ENCODE data around the gene FARSA.
"Not testable (repeated sequence)": the region's sequence is repeated elsewhere in the genome, so short reads cannot be mapped to it uniquely, and the experiment has no call there.

The FARSA gene

DNA sequence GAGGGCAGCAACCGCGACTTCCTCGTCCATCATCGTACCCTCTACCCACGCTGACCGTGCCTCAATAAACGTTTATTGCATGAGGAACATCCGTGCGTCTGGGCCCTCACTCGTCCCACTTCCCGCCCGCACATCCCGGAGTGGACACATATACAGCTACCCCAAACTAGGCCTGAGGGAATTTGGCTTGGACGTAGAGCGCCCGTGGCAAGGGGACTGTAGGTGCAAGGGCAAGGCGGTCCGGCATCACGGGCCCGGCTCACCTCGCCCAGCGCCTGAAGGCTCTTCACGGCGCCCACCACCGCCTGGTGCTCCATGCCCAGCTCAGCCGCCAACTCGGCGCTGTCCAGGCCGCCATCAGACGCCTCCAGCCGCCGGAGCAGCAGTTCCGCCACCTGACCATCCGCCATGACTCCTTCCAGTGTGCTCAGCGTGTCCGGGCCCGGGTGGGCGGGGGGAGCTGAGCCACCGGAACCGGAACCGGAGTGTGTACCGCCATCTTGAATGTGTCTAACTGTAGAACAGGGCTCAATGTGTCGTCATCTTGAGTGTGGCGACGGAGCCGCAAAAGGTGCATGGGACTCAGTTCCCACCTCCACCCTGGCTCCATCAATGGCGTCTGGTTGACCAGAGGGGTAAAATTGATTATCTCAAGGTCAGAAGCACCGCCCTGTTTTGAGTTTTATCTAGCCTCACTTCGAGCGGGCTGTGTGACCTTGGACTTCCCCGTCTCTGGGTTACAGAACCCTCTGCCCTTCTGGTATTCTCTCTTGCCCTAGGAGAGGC lies at the start of gene FARSA:
TSS of gene FARSA (minus strand) at position 425 of the 786 bp plus-strand sequence. CDS start at position 410, 15 bp downstream.
- peak; percentile 78 to 81 for DNase-seq

DNA sequence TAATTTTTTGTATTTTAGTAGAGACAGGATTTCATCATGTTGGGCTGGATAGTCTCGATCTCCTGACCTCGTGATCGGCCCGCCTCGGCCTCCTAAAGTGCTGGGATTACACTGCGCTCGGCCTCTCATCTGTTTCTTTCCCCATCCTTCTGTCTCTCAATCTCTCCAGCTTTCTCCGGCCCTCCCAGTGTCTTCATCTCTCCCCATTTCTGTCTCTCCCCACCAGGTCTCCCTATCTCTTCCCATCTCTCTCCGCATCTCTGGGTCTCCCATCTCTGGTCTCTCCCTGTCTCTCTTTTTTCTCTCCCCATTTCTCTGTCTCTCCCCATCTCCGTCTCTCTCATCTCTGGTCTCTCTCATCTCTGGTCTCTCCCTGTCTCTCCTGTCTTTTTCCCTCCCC lies 49.6 kb upstream of the FARSA start:
- no peak for DNase-seq

DNA sequence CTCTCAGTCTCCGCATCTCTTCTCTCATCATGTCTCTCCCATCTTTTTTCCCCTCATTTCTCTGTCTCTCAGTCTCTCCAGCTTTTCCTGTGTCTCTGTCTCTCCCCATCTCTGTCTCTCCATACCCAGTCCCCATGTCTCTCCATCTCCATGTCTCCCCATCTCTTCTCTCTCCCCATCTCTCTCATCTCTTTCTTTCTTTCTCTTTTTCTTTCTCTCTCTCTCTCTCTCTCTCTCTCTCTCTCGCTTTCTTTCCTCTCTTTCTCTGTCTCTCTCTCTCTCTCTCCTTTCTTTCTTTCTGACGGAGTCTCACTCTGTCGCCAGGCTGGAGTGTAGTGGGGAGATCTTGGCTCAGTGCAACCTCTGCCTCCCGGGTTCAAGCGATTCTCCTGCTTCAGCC lies 49.1 kb upstream of the FARSA start:
- DNase-seq = no peak

DNA sequence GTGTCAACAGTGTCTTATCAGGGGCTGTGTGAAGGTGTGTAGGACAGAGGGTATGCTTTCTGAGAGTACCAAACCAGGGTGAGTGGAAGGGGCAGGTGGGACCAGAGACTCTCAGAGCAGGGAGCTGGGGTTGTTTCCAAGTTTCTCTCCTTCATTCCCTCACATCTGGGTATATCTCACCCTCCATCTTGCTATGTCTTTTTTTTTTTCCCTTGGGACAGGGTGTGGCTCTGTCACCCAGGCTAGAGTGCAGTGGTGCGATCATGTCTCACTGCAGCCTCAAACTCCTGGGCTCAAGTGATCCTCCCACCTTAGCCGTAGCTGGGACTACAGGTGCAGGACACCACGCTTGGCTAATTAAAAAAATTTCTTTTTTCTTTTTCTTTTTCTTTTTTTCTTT lies 46.5 kb upstream of the FARSA start:
- DNase-seq = no peak

DNA sequence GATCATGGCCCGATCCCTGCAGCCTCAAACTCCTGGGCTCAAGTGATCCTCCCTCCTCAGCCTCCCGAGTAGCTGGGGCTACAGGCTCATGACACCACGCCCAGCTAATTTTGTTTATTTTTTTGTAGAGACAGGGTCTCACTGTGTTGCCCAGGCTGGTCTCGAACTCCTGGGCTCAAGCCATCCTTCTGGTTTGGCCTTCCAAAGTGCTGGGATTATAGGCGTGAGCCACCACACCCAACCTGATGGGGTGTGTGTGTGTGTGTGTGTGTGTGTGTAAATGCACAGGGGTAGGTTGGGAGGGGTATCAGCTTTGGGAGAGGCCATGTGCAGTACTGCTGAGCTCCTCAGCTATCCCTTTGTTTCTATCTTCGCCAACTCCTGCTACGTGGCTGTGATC lies 42.6 kb upstream of the FARSA start:
- not testable (repeated sequence) for DNase-seq

DNA sequence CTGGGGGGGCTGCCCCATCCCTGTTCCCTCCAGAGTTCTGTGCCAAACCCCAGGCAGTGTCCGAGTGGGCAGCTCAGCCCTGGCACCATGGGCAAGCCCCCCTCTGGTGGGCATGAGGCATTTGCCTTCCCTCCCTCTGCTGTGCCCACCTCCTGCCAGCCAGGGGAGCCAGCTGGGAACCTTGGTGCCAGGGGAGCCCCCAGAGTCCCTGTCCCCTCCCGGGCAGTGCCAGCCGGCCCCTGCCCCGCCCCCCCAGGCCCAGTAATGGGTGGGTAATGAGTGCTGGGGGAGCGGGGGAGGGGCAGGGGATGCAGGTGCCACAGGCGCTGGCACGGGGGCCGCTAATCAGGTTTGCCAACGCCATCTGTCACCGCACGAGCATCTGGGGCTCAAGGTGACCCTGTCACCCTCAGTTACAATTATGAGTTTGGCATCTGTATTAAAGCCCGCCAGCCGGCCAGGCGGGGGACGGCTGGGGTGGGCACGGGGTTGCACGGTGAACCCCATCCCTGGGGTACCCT lies 41.8 kb upstream of the FARSA start:
- no peak for DNase-seq

DNA sequence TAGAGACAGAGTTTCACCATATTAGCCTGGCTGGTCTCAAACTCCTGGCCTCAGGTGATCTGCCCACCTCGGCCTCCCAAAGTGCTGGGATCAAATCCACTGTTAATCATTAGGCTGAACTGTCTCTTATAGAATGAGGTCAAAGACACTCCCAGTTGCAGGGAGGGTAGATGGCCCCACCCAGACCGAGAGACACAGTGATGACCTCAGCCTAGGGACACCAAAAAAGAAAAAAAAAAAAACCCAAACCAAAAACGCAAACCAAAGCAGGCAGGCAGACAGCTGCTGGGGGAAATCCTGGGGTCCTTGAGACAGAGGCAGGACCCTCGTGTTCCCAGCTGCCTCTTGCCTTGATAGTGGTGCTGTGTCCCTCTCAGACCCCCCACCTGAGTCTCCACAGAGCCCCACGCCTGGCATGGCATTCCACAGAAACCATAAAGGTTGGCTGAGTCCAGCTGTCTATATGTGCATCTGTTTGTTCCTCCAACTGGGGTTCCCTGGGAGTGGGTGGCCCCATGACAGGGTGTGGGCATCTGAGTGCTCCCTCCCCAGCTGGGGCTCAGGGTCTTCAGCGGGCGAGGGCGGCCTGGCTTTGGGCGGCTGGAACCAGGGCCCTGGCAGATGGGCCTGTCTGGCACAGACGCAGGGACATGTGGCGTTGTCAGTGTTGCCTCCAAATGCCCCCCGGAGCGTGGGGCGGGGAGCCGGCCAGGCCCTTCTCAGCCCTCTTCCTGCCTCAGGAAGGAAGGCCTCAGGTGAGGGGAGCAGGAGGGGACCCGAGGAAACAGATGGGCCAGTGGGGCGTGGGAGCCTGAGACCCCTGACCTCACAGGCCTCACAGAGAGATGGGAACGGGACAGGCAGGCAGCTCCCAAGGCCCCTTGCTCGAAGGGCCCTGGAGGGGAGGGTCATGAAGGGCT lies 41.0 kb upstream of the FARSA start:
- no peak for DNase-seq

DNA sequence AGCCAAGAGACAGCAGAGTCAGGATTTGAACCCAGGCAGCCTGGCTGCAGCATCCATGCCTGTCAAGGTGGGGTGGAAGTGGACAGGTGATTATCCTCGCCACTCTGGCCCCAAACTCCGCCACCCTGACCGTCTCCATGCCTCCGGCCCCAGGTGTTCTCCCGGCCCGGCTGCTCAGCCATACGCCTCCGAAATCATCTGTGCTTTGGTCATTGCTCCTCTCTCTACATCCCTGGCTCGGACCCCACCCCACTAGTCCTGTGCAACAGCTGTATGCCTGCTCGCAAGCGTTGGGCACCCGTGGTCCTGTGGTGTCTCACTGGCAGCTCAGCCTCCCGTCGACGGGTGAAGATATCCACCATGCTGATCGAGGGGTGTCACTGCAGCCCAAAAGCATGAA lies 39.7 kb upstream of the FARSA start:
- no peak for DNase-seq

DNA sequence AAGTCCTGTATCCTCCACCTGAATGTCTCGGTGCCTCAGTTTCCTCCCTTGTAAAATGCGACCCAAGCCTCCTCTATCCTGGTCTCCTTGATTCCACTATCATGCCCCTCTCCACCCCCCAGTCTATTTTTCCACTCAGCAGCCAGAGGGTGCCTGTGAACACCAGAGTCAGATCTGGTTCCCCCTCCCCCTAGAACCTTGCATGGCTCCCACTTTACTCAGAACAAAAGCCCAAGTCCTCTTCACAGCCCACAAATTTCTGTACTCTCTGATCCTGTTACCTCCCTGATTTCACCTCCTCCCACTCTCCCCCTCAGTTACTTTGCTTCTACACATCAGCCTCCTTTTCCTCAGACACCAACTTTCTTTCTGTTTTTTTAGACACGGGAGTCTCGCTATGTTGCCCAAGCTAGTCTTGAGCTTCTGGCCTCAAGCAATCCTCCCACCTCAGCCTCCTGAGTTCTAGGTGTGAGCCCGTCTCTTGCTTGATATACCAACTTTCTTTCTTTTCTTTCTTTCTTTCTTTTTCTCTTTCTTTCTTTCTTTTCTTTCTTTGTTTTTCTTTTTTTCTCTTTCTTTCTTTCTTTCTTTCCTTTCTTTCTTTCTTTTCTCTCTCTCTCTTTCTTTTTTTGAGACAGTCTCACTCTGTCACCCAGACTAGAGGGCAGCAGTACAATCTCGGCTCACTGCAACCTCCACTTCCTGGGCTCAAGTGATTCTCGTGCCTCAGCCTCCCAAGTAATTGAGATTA lies 36.7 kb upstream of the FARSA start:
- DNase-seq = no peak

DNA sequence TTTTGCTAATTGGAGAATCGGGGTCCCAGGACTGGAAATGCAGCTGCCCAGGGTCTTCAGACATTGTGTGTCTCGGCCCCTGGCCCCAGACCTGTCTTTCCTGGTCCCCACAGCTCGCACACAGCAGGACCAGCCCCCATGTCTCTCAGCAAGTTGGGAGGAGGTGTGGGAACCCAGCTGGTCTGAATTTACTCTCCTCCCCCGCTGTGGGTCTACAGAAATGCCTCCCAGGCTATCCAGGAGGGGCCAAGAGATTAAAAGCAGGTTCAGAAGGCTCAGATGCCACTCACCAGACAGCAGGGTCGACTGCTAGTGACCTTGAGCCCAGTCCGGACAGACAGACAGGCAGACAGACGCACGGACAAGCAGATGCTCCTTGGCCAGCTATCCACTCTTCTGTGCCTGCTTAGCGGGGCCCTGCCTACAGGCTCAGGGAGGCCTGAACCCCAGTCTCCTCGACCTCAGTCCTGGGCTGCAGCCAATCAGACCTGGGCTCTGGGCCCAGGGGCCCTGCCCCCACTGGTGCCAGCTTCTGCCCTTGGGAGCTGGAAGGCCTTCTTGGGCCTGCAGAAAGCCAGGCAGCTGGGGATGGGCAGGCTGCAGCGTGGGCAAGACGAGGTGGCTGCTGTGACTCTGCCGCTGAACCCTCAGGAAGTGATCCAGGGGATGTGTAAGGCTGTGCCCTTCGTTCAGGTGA lies 35.9 kb upstream of the FARSA start, which contains the start of gene DAND5:
TSS of gene DAND5 (plus strand) at position 285 of the 697 bp plus-strand sequence. CDS start at position 370, 85 bp downstream.
- no peak for DNase-seq

DNA sequence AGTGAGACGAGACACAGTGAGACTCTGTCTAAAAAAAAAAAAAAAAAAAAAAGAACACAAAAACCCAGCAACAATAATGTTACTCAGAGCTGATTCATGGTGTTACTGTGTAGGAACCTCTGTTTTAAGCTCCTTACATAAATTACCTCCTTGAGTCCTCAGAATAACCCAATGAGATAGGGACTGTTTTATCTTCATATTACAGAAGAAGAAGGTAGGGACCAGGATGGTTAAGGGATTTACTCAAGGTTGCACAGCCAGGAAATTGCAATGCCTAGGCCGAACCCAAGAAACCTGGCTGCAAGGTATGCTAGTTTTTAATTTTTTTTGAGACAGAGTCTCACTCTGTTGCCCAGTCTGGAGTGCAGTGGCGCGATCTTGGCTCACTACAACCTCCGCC lies 34.4 kb upstream of the FARSA start:
- no peak for DNase-seq

DNA sequence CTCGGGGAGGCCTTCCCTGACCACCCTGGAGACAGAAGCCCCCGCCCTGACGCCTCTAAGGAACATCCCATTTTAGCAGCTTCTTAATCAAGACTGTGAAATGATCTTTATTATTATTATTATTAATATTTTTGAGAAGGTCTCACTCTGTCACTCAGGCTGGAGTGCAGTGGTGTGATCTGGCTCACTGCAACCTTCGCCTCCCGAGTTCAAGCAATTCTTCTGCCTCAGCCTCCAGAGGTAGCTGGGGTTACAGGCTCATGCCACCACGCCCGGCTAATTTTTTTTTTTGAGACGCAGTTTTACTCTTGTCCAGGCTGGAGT lies 32.3 kb upstream of the FARSA start:
- DNase-seq = no peak

DNA sequence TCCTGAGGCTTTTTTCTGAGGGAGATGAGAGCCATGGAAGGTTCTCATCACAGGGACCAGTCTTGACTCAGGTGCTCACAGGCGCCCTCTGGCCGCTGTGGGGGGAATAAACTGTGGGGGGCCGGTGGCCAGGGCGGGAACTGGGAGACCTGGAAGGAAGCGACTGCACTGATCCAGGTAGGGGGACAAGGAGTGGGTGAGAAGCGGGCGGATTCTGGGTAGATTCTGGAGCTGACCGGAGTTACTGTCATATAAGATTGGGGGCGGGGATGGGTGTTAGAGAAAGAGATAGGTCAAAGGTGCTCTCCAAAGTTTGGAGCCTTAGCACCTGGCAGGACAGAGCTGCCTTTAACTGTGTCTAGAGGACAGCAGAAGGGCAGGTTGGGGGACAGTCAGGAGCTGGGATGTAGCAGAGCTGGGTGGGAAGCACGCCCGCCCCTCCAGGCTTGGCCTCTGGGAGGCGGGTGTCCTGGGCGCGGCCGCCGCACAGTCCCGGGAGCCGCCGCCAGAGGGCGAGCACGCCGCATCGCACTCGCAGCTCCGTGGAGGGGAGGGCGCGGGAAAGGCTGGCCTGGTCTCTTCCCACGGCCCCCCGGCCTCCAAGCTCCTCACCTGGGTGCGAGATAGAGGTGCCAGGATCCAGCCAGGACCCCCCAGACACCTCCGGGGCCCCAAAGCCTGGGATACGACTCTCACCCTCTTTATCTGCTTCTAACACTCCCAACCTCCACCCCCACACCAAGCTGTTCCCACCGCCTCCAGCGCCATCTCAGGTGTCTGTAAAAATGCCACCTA lies 31.7 kb upstream of the FARSA start:
- peak; percentile 51 to 56 for DNase-seq

DNA sequence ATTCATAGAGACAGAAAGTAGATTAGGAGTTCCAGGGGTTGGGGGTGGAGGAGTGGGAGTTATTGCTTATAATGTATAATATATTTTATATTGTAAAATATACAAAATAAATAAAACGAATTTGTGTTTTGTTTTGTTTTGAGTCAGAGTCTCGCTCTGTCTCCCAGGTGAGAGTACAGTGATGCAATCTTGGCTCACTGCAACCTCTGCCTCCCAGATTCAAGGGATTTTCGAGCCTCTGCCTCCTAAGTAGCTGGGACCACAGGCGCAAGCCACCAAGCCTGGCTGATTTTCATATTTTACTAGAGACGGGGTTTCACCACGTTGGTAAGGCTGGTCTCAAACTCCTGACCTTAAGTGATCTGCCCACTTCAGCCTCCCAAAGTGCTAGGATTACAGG lies 26.0 kb upstream of the FARSA start:
- DNase-seq = no peak

DNA sequence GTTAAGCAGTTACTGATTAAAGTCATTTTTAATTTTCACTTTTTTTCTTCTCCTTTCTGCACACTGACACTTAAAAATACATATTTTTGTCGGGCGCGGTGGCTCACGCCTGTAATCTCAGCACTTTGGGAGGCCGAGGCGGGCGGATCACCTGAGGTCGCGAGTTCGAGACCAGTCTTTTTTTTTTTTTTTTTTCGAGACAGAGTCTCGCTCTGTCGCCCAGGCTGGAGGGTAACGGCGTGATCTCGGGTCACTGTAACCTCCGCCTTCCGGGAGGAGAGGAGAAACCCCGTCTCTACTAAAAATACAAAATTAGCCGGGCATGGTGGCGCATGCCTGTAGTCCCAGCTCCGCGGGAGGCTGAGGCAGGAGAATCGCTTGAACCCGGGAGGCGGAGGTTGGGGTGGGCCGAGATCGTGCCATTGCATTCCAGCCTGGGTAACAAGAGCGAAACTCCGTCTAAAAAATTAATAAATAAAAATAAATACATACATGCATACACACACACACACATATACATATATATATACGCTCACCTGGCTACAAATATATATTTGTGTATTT lies 24.0 kb upstream of the FARSA start:
- not testable (repeated sequence) for DNase-seq

DNA sequence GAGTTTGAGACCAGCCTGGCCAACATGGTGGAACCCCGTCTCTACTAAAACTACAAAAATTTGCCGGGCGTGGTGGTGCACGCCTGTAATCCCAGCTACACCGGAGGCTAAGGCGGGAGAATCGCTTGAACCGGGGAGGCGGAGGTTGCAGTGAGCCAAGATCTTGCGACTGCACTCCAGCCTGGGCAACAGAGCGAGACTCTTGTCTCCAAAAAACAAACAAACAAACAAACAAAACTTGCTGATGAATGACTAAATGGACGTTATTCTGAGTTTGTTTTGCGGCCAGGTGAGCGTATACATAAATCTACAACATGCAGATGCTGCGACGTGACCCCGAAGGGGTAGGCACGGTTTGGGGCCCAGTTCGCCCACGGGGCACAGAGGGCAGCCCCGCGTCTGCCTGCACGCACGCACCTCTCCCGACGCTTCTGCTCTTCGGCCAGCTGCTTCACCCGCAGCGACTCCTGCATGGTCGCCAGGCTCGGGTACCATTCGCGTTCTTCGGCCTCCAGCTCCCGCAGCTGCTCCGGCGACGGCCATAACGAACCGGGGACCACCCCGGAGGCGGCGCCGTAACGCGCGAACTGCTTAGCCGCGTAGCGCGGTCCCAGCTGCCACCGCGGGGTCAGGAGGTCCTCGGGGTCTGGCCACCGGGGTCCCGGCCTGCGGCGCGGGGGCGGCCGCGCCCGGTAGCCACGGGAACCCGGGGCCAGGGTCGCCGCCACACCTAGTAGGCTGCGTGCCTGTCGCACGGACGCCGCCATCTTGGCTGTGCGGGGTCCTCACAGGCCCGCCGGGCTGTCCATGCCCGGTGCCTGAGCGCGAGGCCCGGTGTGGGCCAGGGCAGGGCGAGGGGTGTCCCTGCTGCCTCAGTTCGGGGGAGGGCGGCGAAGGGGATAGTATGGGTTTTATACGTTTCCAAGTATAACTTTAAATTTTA lies 23.2 kb upstream of the FARSA start, which contains the start of gene GADD45GIP1:
TSS of gene GADD45GIP1 (minus strand) at position 778 of the 943 bp plus-strand sequence. CDS start at position 767, 11 bp downstream.
- DNase-seq = peak; percentile 46 to 52

DNA sequence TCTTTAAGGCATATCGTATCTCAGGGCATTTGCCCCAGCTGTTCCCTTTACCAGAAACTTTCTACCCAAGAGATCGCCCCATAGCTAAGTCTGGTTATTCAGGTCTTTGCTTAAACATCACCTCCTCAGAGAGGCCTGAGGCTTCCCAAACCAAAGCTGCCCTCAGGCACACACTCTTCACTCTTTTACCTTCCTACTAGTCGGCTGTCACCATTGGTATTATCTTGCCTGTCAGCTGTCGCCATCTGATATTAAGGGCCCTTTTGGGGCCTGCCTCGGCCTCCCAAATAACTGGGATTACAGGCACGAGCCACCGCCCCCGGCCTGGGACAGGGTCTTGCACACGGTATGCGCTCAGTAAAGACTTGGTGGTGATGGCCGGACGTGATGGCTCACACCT lies 22.5 kb upstream of the FARSA start:
- DNase-seq = no peak

DNA sequence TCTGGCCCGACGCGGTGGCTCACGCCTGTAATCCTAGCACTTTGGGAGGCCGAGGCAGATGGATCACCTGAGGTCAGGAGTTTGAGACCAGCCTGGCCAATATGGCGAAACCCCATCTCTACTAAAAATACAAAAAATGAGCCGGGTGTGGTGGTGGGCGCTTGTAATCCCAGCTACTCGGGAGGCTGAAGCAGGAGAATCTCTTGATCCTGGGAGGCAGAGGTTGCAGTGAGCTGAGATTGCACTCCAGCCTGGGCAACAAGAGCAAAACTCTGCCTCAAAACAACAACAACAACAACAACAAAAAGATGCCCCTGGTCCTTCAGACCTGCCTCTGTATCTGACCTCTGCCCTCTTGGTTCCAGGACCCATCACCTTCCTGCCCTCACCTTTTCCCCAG lies 22.1 kb upstream of the FARSA start:
- not testable (repeated sequence) for DNase-seq

DNA sequence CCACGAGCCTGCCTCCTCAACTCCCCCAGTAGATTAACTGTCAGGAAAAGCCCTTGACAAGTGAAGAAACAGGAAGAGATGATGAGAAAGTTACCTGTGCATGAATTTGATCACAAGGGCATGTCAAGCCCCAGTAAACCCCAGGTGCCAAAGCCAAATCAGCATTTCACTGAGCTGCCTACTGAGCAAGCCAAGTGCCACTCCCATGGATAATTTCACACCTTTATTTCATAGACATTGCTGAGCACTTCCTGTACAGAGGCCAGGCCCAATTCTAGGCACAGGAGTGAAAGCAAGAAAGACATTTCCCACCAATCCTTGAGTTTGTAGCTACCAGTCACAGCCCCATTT lies 21.1 kb upstream of the FARSA start:
- no peak for DNase-seq
